SK-N-SH (cell line): ENCODE measurements around the gene HNRNPF. TPM values are rescaled to one million over a fixed set of nuclear protein-coding genes. Genes with fewer than 3 reads are reported as not detected.

ENCODE experiments used
- CTCF ChIA-PET: fragments of 300-600, 350-600 bp; formaldehyde crosslinking; extraction: SDS; loops from one replicate; lab custom pipeline; 2021; lab: Yijun Ruan, JAX
- POLR2A ChIA-PET: fragments of 350-600 bp; sonication (Branson Sonifier 250); formaldehyde crosslinking; extraction: SDS; loops from one replicate; lab custom pipeline; 2020; ENCODE audit warnings: antibody characterized with exemption, inconsistent platforms; lab: Yijun Ruan, JAX
- DNase-seq: peaks from one replicate; pipeline ENCODE4 v3.0.0; 2012
- H2AFZ ChIP-seq: fragments of 200-600 bp; sonication (generic); 2 replicates; pipeline ENCODE4 v1.8.1; 2016; ENCODE audit warnings: antibody characterized with exemption, mild to moderate bottlenecking, low read depth
- H3F3A ChIP-seq: fragments of 200-600 bp; sonication (generic); replicated peaks from 2 replicates; pipeline ENCODE3; 2016; ENCODE audit warnings: antibody characterized with exemption, mild to moderate bottlenecking; ENCODE audit not compliant: insufficient read depth
- H3K27ac ChIP-seq, 2 experiments: fragments of 200-500 bp in 1 of 2; fragments of 200-600 bp in 1 of 2; sonication (Bioruptor generic) in 1 of 2; sonication (generic), shearing (Covaris generic) in 1 of 2; 2 replicates each; pipeline versions ENCODE4 v1.5.1 to v1.6.1; 2014 to 2016; ENCODE audit warnings: low read depth in 2 of 2, inconsistent platforms in 1 of 2, low read length in 1 of 2, mild to moderate bottlenecking in 1 of 2, mixed read lengths in 1 of 2
- H3K27me3 ChIP-seq: fragments of 200-600 bp; sonication (generic), shearing (Covaris generic); 2 replicates; pipeline ENCODE4 v1.6.1; 2016; ENCODE audit warnings: mixed run types; ENCODE audit not compliant: insufficient read depth
- H3K36me3 ChIP-seq, 2 experiments: fragments of 200-500 bp in 1 of 2; fragments of 200-600 bp in 1 of 2; sonication (Bioruptor generic) in 1 of 2; sonication (generic) in 1 of 2; replicated peaks in 1 of 2; 2 replicates each; pipeline versions ENCODE3 to v1.5.1; 2014 to 2016; ENCODE audit warnings: low read length in 1 of 2, mild to moderate bottlenecking in 1 of 2; ENCODE audit not compliant: insufficient read depth in 2 of 2, control insufficient read depth in 1 of 2
- H3K4me1 ChIP-seq, 2 experiments: fragments of 200-500 bp in 1 of 2; fragments of 200-600 bp in 1 of 2; sonication (Bioruptor generic) in 1 of 2; sonication (generic), shearing (Covaris generic) in 1 of 2; 2 replicates each; pipeline versions ENCODE4 v1.5.1 to v1.6.1; 2014 to 2016; ENCODE audit warnings: low read depth in 1 of 2, low read length in 1 of 2, mixed run types in 1 of 2; ENCODE audit not compliant: insufficient read depth in 2 of 2, control insufficient read depth in 1 of 2
- H3K4me2 ChIP-seq: fragments of 200-600 bp; sonication (generic), shearing (Covaris generic); 2 replicates; pipeline ENCODE4 v1.6.1; 2017; ENCODE audit warnings: mixed run types
- H3K4me3 ChIP-seq, 2 experiments: fragments of 200-500 bp in 1 of 2; fragments of 200-600 bp in 1 of 2; sonication (Bioruptor generic) in 1 of 2; sonication (generic), shearing (Covaris generic) in 1 of 2; 2 replicates each; pipeline versions ENCODE4 v1.5.1 to v1.8.1; 2014 to 2016; ENCODE audit warnings: low read depth in 2 of 2, inconsistent platforms in 1 of 2, low read length in 1 of 2, mild to moderate bottlenecking in 1 of 2, mixed read lengths in 1 of 2, moderate library complexity in 1 of 2
- H3K79me2 ChIP-seq: fragments of 200-600 bp; sonication (generic); 2 replicates; pipeline ENCODE4 v1.8.1; 2017; ENCODE audit warnings: mild to moderate bottlenecking; ENCODE audit not compliant: insufficient read depth
- H3K9ac ChIP-seq: fragments of 200-600 bp; sonication (generic); 2 replicates; pipeline ENCODE4 v1.6.1; 2017; ENCODE audit warnings: mixed run types
- H3K9me2 ChIP-seq: fragments of 200-600 bp; sonication (generic); 2 replicates; pipeline ENCODE4 v1.6.1; 2017; ENCODE audit warnings: mixed run types
- H3K9me3 ChIP-seq: fragments of 200-600 bp; sonication (generic); 2 replicates; pipeline ENCODE4 v1.6.1; 2017; ENCODE audit warnings: mixed run types, mild to moderate bottlenecking, moderate library complexity
- H4K20me1 ChIP-seq: fragments of 200-600 bp; sonication (generic); 2 replicates; pipeline ENCODE4 v1.6.1; 2017; ENCODE audit warnings: mild to moderate bottlenecking, mixed run types; ENCODE audit not compliant: insufficient read depth
- CHD2 ChIP-seq: fragments of 150-350 bp; IDR thresholded peaks from 2 replicates; pipeline ENCODE4 v1.6.1; 2018; ENCODE audit warnings: low read length; ENCODE audit not compliant: partially characterized antibody
- ELF1 ChIP-seq: IDR thresholded peaks from 2 replicates; pipeline ENCODE4 v1.4.0; 2012
- EP300 ChIP-seq, 2 experiments: IDR thresholded peaks; 2 replicates each; pipeline versions ENCODE4 v1.4.0 to v1.6.1; 2012; ENCODE audit warnings: borderline replicate concordance in 1 of 2, low read depth in 1 of 2, low read length in 1 of 2
- EZH2phosphoT487 ChIP-seq: fragments of 200-600 bp; sonication (generic); IDR thresholded peaks from 2 replicates; pipeline ENCODE4 v1.6.1; 2017; ENCODE audit warnings: low read depth, mixed run types, mild to moderate bottlenecking, antibody characterized with exemption, moderate library complexity, borderline replicate concordance
- FOSL2 ChIP-seq: IDR thresholded peaks from 2 replicates; pipeline ENCODE4 v1.4.0; 2012; ENCODE audit warnings: low read depth, mild to moderate bottlenecking, moderate library complexity, borderline replicate concordance
- FOXJ3 ChIP-seq: sonication (generic); formaldehyde crosslinking; IDR thresholded peaks from 2 replicates; pipeline ENCODE4 v1.5.1; 2020; ENCODE audit warnings: mild to moderate bottlenecking, missing genetic modification reagents
- GABPA ChIP-seq: IDR thresholded peaks from 2 replicates; pipeline ENCODE4 v1.4.0; 2012; ENCODE audit warnings: low read depth, mild to moderate bottlenecking
- GATA2 ChIP-seq: sonication (generic); formaldehyde crosslinking; IDR thresholded peaks from 2 replicates; pipeline ENCODE4 v1.5.0; 2020; ENCODE audit warnings: mild to moderate bottlenecking, missing genetic modification reagents
- IRF3 ChIP-seq: fragments of 150-350 bp; IDR thresholded peaks from 2 replicates; pipeline ENCODE4 v1.6.1; 2016; ENCODE audit warnings: mild to moderate bottlenecking, low read depth, low read length
- JUND ChIP-seq: IDR thresholded peaks from 2 replicates; pipeline ENCODE4 v1.4.0; 2012
- MAX ChIP-seq: IDR thresholded peaks from 2 replicates; pipeline ENCODE4 v1.4.0; 2012; ENCODE audit warnings: low read depth
- MXI1 ChIP-seq: IDR thresholded peaks from 2 replicates; pipeline ENCODE4 v1.6.1; 2012; ENCODE audit warnings: mild to moderate bottlenecking, low read depth, low read length, improper control_type of control experiment
- NFIC ChIP-seq: IDR thresholded peaks from 2 replicates; pipeline ENCODE4 v1.4.0; 2012; ENCODE audit warnings: borderline replicate concordance
- NRF1 ChIP-seq: IDR thresholded peaks from 2 replicates; pipeline ENCODE4 v1.6.1; 2012; ENCODE audit warnings: low read depth, mild to moderate bottlenecking, low read length
- POLR2AphosphoS5 ChIP-seq: IDR thresholded peaks from 2 replicates; pipeline ENCODE4 v1.6.1; 2012; ENCODE audit warnings: low read depth, low read length
- REST ChIP-seq: IDR thresholded peaks from 2 replicates; pipeline ENCODE4 v1.6.1; 2012; ENCODE audit warnings: mild to moderate bottlenecking, low read depth, low read length, moderate library complexity
- RFX5 ChIP-seq: IDR thresholded peaks from 2 replicates; pipeline ENCODE4 v1.6.1; 2012; ENCODE audit warnings: mild to moderate bottlenecking, improper control_type of control experiment, low read length
- SIN3A ChIP-seq: IDR thresholded peaks from 2 replicates; pipeline ENCODE4 v1.6.1; 2012; ENCODE audit warnings: low read depth, mild to moderate bottlenecking, low read length, moderate library complexity, borderline replicate concordance
- SMC3 ChIP-seq: IDR thresholded peaks from 2 replicates; pipeline ENCODE4 v1.6.1; 2012; ENCODE audit warnings: low read depth, low read length, improper control_type of control experiment
- TAF1 ChIP-seq: IDR thresholded peaks from 2 replicates; pipeline ENCODE4 v1.6.1; 2012; ENCODE audit warnings: low read depth, mild to moderate bottlenecking, low read length, moderate library complexity, borderline replicate concordance
- TCF12 ChIP-seq: IDR thresholded peaks from 2 replicates; pipeline ENCODE4 v1.4.0; 2012
- USF2 ChIP-seq: fragments of 150-350 bp; IDR thresholded peaks from 2 replicates; pipeline ENCODE4 v1.6.1; 2017; ENCODE audit warnings: antibody characterized with exemption, low read length, low read depth, borderline replicate concordance
- YY1 ChIP-seq: IDR thresholded peaks from 2 replicates; pipeline ENCODE4 v1.4.0; 2012; ENCODE audit warnings: low read depth, mild to moderate bottlenecking
- WGBS: methylation state at CpG from one replicate; pipeline ENCODE4 v1.1.6; 2017; ENCODE audit warnings: low lambda C conversion rate; 5-methylcytosine and 5-hydroxymethylcytosine counted together
- polyA plus RNA-seq, 3 experiments: library from polyadenylated mRNA; depleted of rRNA; stranded (reverse); fragments of >200 nt; gene quantifications; 2 replicates each; pipeline ENCODE4 v1.2.3, GENCODE V29; 2012
- TF ChIP-seq, protein P1 (sequence below): fragments of 200-600 bp; sonication (generic); IDR thresholded peaks from 2 replicates; pipeline ENCODE4 v1.6.1; 2017; ENCODE audit warnings: antibody characterized with exemption, mild to moderate bottlenecking, moderate library complexity
- TF ChIP-seq, protein P2 (sequence below): IDR thresholded peaks from 2 replicates; pipeline ENCODE4 v1.4.0; 2012; ENCODE audit warnings: low read depth, borderline replicate concordance

HNRNPF gene
- polyA plus RNA-seq, 1 of the 3 experiments (the other 2 are of a cell fraction): 195 TPM

DNA sequence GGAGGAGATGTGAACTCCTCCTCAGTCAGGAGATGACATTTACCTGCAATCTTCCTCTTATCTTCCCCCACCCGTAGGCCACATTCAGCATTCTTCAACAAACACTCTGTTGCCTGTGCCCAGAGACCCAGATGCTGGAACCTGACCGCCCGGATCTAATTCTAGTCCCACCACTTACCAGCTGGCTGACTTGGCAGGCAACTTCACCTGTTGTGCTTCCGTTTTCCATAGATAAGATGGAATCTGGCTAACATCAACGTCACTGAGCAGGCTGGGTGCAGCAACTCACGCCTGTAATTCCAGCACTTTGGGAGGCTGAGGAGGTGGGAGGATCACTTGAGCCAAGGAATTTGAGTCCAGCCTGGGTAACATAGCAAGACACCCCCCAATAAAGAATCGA lies 58.8 kb downstream of the HNRNPF start:
- Histone ChIP-seq H2AFZ (no peak overlapping the region), H3K36me3 (no peaks in the 10 kb centered on the region), H3K4me2 (no peak overlapping the region), H3K9me3 (no peaks in the 10 kb centered on the region), H3K4me1 (peaks cover 5 to 19% of the 10 kb centered on the region in 2 experiments; a peak in 3 of 4 replicates), H3K27me3 (no peaks in the 10 kb centered on the region), H3K9me2 (no peaks in the 10 kb centered on the region), H3K9ac (no peak overlapping the region), H4K20me1 (no peaks in the 10 kb centered on the region), H3F3A (peaks cover 13% of the 10 kb centered on the region), H3K79me2 (no peaks in the 10 kb centered on the region), H3K27ac (no peak overlapping the region), H3K4me3 (no peak overlapping the region)
- ChIA-PET POLR2A (no interaction called here), CTCF (interaction anchor here (0.7 to 4.4 kb wide), 8 partner anchors 17 to 597 kb away, joined by 3 to 90 read pairs (median 4); no protein-coding TSS in a partner anchor)
- WGBS: 19% methylated on average over 7 of the region's 7 CpGs
- DNase-seq: peak; percentile 85
- TF ChIP-seq EP300 (IDR thresholded peaks at IDR 0.05; ENCODE audit: borderline replicate concordance in 1 of 2, low read depth in 1 of 2, low read length in 1 of 2) (peak in 1 of 2 experiments; percentile 85; a peak in 2 of 4 replicates), FOSL2 (no peak), ELF1 (no peak), IRF3 (no peak), SMC3 (no peak), JUND (no peak), SIN3A (no peak), USF2 (no peak), EZH2phosphoT487 (no peak), TAF1 (no peak), GATA2 (CRISPR knock-in tag) (peak; percentile 97), NRF1 (no peak), REST (no peak), MXI1 (peak; percentile 27; the same call in 1 of the 2 replicates), POLR2AphosphoS5 (no peak), RFX5 (no peak), YY1 (no peak), NFIC (no peak), CHD2 (peak; percentile 77), GABPA (no peak), FOXJ3 (CRISPR knock-in tag) (peak; percentile 78), MAX (no peak), TCF12 (peak; percentile 51; the same call in 1 of the 2 replicates)
- TF ChIP-seq, protein P1, sequence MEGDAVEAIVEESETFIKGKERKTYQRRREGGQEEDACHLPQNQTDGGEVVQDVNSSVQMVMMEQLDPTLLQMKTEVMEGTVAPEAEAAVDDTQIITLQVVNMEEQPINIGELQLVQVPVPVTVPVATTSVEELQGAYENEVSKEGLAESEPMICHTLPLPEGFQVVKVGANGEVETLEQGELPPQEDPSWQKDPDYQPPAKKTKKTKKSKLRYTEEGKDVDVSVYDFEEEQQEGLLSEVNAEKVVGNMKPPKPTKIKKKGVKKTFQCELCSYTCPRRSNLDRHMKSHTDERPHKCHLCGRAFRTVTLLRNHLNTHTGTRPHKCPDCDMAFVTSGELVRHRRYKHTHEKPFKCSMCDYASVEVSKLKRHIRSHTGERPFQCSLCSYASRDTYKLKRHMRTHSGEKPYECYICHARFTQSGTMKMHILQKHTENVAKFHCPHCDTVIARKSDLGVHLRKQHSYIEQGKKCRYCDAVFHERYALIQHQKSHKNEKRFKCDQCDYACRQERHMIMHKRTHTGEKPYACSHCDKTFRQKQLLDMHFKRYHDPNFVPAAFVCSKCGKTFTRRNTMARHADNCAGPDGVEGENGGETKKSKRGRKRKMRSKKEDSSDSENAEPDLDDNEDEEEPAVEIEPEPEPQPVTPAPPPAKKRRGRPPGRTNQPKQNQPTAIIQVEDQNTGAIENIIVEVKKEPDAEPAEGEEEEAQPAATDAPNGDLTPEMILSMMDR: no peak
- TF ChIP-seq, protein P2, sequence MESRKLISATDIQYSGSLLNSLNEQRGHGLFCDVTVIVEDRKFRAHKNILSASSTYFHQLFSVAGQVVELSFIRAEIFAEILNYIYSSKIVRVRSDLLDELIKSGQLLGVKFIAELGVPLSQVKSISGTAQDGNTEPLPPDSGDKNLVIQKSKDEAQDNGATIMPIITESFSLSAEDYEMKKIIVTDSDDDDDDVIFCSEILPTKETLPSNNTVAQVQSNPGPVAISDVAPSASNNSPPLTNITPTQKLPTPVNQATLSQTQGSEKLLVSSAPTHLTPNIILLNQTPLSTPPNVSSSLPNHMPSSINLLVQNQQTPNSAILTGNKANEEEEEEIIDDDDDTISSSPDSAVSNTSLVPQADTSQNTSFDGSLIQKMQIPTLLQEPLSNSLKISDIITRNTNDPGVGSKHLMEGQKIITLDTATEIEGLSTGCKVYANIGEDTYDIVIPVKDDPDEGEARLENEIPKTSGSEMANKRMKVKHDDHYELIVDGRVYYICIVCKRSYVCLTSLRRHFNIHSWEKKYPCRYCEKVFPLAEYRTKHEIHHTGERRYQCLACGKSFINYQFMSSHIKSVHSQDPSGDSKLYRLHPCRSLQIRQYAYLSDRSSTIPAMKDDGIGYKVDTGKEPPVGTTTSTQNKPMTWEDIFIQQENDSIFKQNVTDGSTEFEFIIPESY: no peak
